Endothelial cell of umbilical vein (primary cell): ENCODE measurements around the gene SIGLEC7.

Source experiments
- CTCF ChIP-seq, 2 donors: IDR thresholded peaks; 1 replicate in 1 of 2; 2 replicates in 1 of 2; pipeline ENCODE4 v1.5.1; 2011; ENCODE audit warnings: low read length in 2 of 2, mild to moderate bottlenecking in 2 of 2, moderate library complexity in 2 of 2, control low read depth in 1 of 2, inconsistent platforms in 1 of 2, low read depth in 1 of 2; ENCODE audit not compliant: insufficient read depth in 1 of 2; ENCODE audit errors: extremely low read depth in 1 of 2
- EZH2 ChIP-seq: IDR thresholded peaks from 2 replicates; pipeline ENCODE4 v1.6.1; 2012; ENCODE audit warnings: borderline replicate concordance, low read depth, mild to moderate bottlenecking, moderate library complexity, low read length, inconsistent platforms; ENCODE audit not compliant: severe bottlenecking
- MAX ChIP-seq: IDR thresholded peaks from 2 replicates; pipeline ENCODE4 v1.6.1; 2011; ENCODE audit not compliant: insufficient read depth, insufficient read length
- POLR2A ChIP-seq: IDR thresholded peaks from 2 replicates; pipeline ENCODE4 v1.6.1; 2012; ENCODE audit warnings: low read depth, mild to moderate bottlenecking, control low read depth, low read length
- POLR2AphosphoS5 ChIP-seq: IDR thresholded peaks from 2 replicates; pipeline ENCODE4 v1.6.1; 2012; ENCODE audit warnings: low read depth, mild to moderate bottlenecking, control low read depth, low read length, moderate library complexity; ENCODE audit not compliant: insufficient read depth

- no peak for TF ChIP-seq POLR2A
- TF ChIP-seq CTCF (IDR thresholded peaks at IDR 0.05; ENCODE audit: extremely low read depth in 1 of 2, insufficient read depth in 1 of 2, low read depth in 1 of 2, low read length in 2 of 2), result no peak
- no peak for TF ChIP-seq POLR2AphosphoS5
- TF ChIP-seq MAX, result no peak
- no peak for TF ChIP-seq EZH2
Measured at GRCh38 chr19:51108805-51109146, 33.3 kb upstream of the SIGLEC7 start.
